HUES64 (cell line): ENCODE results near the gene GRM1.

Experiments
- H3K27ac ChIP-seq: 2 replicates; pipeline ENCODE4 v1.7.0; 2013; ENCODE audit warnings: low read depth, low read length, inconsistent platforms
- H3K27me3 ChIP-seq: 2 replicates; pipeline ENCODE4 v1.6.1; 2013; ENCODE audit warnings: mild to moderate bottlenecking, low read length; ENCODE audit not compliant: insufficient read depth
- H3K36me3 ChIP-seq: 2 replicates; pipeline ENCODE4 v1.6.1; 2013; ENCODE audit warnings: mild to moderate bottlenecking, low read length; ENCODE audit not compliant: insufficient read depth
- H3K4me1 ChIP-seq: 2 replicates; pipeline ENCODE4 v1.6.1; 2013; ENCODE audit warnings: mild to moderate bottlenecking, low read length, moderate library complexity; ENCODE audit not compliant: insufficient read depth
- H3K4me3 ChIP-seq: 2 replicates; pipeline ENCODE4 v1.5.1; 2013; ENCODE audit warnings: mild to moderate bottlenecking, low read length, moderate library complexity
- H3K9ac ChIP-seq: 2 replicates; pipeline ENCODE4 v1.6.1; 2013; ENCODE audit warnings: mild to moderate bottlenecking, low read depth, low read length
- H3K9me3 ChIP-seq: 2 replicates; pipeline ENCODE4 v1.6.1; 2013; ENCODE audit warnings: low read depth, low read length; ENCODE audit not compliant: insufficient read depth
- WGBS: fragments of 150-250, 120-280 bp; methylation state at CpG from one replicate; pipeline ENCODE4 v1.1.7; 2013; ENCODE audit warnings: missing lambda C conversion rate; 5-methylcytosine and 5-hydroxymethylcytosine counted together

Gene GRM1

GRCh38 chr6:146277142-146277541 lies 248.3 kb downstream of the GRM1 start:
- Histone ChIP-seq H3K4me3 (no peak overlapping the region), H3K36me3 (no peaks in the 10 kb centered on the region), H3K27ac (no peak overlapping the region), H3K27me3 (no peaks in the 10 kb centered on the region), H3K9ac (no peak overlapping the region), H3K4me1 (no peaks in the 10 kb centered on the region), H3K9me3 (no peaks in the 10 kb centered on the region)
- WGBS: 69% methylated on average over 2 of the region's 2 CpGs

DNA sequence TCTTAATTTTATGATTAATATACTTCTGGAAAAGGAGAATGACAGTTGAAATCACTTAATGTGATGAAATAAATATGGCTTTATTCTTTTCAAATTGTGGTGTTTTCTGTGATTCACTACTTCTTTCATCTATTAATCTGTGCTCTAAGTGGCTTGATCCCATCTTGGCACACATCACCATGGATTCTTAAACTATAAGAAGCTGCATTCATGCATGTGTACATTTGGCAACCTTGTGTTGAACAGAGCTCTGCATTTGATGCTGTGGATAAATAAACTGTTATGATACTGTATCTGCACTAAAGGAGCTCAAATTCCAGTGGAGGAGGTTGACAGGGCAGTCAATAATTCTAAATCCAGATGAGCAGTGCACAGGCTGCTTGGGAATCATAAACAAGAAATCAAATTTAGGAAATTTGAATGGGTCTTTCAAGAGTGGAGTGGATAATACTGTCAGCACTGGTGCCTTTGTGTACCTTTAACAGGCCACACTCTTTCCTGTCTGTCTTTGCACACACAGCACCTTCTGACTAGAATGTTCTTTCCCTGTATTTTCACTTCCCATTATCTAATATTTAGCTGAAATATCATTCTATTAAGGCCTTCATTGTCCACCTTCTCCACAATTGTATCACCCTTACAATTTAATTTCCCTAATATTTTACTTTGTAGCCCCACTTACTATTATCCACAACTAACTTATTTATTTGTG lies 252.9 kb downstream of the GRM1 start:
- Histone ChIP-seq H3K36me3 (no peaks in the 10 kb centered on the region), H3K9me3 (no peaks in the 10 kb centered on the region)

GRCh38 chr6:146282837-146283236 lies 254.0 kb downstream of the GRM1 start:
- 98% methylated on average over 2 of the region's 2 CpGs for WGBS
- Histone ChIP-seq H3K9me3 (no peaks in the 10 kb centered on the region), H3K4me1 (no peaks in the 10 kb centered on the region), H3K36me3 (no peaks in the 10 kb centered on the region), H3K9ac (no peak overlapping the region), H3K27me3 (no peaks in the 10 kb centered on the region), H3K27ac (no peak overlapping the region), H3K4me3 (no peak overlapping the region)

More for the DNA sequence above, 252.9 kb downstream of the GRM1 start:
- no peak overlapping the region for H3K27ac ChIP-seq
- H3K4me3 ChIP-seq: no peak overlapping the region
- no peaks in the 10 kb centered on the region for H3K27me3 ChIP-seq
- no peak overlapping the region for H3K9ac ChIP-seq
- no peaks in the 10 kb centered on the region for H3K4me1 ChIP-seq

GRCh38 chr6:146284311-146284710 lies 255.4 kb downstream of the GRM1 start:
- WGBS: 92% methylated on average over 2 of the region's 2 CpGs
- no peaks in the 10 kb centered on the region for H3K4me1 ChIP-seq
- H3K9ac ChIP-seq: no peak overlapping the region
- no peaks in the 10 kb centered on the region for H3K36me3 ChIP-seq
- no peak overlapping the region for H3K27ac ChIP-seq
- no peaks in the 10 kb centered on the region for H3K27me3 ChIP-seq
- no peaks in the 10 kb centered on the region for H3K9me3 ChIP-seq
- no peak overlapping the region for H3K4me3 ChIP-seq

GRCh38 chr6:146286961-146287360 lies 258.1 kb downstream of the GRM1 start:
- no peaks in the 10 kb centered on the region for H3K36me3 ChIP-seq
- H3K9ac ChIP-seq: no peak overlapping the region
- WGBS: 93% methylated on average over 2 of the region's 3 CpGs
- H3K9me3 ChIP-seq: no peaks in the 10 kb centered on the region
- no peak overlapping the region for H3K4me3 ChIP-seq
- no peaks in the 10 kb centered on the region for H3K27me3 ChIP-seq
- no peak overlapping the region for H3K27ac ChIP-seq
- no peaks in the 10 kb centered on the region for H3K4me1 ChIP-seq

- Histone ChIP-seq H3K4me3 (no peak overlapping the region), H3K27ac (no peak overlapping the region), H3K4me1 (no peaks in the 10 kb centered on the region), H3K27me3 (no peaks in the 10 kb centered on the region), H3K9me3 (no peaks in the 10 kb centered on the region), H3K36me3 (no peaks in the 10 kb centered on the region), H3K9ac (no peak overlapping the region)
- WGBS: 89% methylated on average over 1 of the region's 1 CpG
Measured at GRCh38 chr6:146287691-146288369, 259.0 kb downstream of the GRM1 start.

- Histone ChIP-seq H3K9me3 (no peaks in the 10 kb centered on the region), H3K27me3 (no peaks in the 10 kb centered on the region), H3K36me3 (no peaks in the 10 kb centered on the region), H3K4me3 (no peak overlapping the region), H3K27ac (no peak overlapping the region), H3K4me1 (no peaks in the 10 kb centered on the region), H3K9ac (no peak overlapping the region)
- 97% methylated on average over 5 of the region's 5 CpGs for WGBS
Measured at GRCh38 chr6:146289816-146290588, 261.1 kb downstream of the GRM1 start.

DNA sequence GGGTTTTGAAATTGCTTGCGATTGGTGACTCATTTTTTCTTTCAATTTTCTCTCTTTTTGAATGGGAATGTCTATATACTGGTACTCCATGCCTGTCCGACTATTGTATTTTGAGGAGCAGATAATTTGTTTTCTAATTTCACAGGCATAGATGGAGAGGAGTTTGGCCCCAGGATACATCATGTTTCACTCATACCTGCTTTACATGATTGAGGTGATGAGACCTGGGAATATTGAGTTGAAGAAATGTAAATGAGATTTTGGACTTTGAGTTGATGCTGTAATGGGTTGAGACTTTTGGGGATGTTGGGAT lies 261.7 kb downstream of the GRM1 start:
- no peaks in the 10 kb centered on the region for H3K4me1 ChIP-seq
- H3K36me3 ChIP-seq: no peaks in the 10 kb centered on the region
- WGBS: 96% methylated on average over 2 of the region's 2 CpGs
- no peak overlapping the region for H3K4me3 ChIP-seq
- no peak overlapping the region for H3K27ac ChIP-seq
- no peak overlapping the region for H3K9ac ChIP-seq
- no peaks in the 10 kb centered on the region for H3K9me3 ChIP-seq
- no peaks in the 10 kb centered on the region for H3K27me3 ChIP-seq

DNA sequence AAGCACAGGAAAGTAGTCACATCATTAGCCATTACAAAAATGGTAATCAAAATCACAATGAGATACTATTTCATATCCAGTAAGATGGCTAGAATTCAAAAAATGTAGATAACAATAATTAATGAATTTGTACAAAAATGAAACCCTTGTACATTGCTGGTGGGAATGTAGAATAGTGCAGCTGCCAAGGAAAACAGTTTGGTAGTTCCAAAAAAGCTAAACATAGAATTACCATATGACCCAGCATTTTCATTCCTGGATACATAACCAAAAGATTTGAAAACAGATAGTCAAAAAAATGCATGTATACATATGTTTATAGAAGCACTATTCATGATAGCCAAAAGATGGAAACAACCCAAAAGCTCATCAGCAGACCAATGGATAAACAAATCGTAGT lies 263.6 kb downstream of the GRM1 start:
- Histone ChIP-seq H3K4me3 (no peak overlapping the region), H3K4me1 (no peaks in the 10 kb centered on the region), H3K27me3 (no peaks in the 10 kb centered on the region), H3K9me3 (no peaks in the 10 kb centered on the region), H3K9ac (no peak overlapping the region), H3K27ac (no peak overlapping the region), H3K36me3 (no peaks in the 10 kb centered on the region)
- 100% methylated on average over 1 of the region's 1 CpG for WGBS

- Histone ChIP-seq H3K9me3 (no peaks in the 10 kb centered on the region), H3K27ac (no peak overlapping the region), H3K4me1 (no peaks in the 10 kb centered on the region), H3K27me3 (no peaks in the 10 kb centered on the region), H3K9ac (no peak overlapping the region), H3K36me3 (no peaks in the 10 kb centered on the region), H3K4me3 (no peak overlapping the region)
- 95% methylated on average over 3 of the region's 4 CpGs for WGBS
Measured at GRCh38 chr6:146295695-146296094, 266.8 kb downstream of the GRM1 start.

DNA sequence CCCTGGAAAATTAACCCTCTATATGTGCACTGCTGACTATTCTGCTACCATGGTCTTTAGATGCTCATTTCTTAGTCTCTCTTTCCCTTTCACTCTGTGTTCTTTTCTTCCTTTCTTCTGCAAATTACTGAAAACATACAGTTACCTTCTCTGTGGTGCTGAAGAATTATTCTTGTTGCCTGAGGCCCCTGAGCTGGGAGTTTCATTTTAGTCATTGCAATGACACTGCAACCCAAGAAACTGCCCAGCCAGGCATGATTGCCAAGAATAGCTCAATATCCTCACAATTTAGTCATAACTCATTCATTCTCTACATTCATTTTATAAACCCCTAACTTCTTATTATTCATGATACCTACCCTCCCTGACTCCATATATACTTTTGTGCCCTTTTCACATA lies 269.0 kb downstream of the GRM1 start:
- Histone ChIP-seq H3K27me3 (no peaks in the 10 kb centered on the region), H3K9ac (no peak overlapping the region), H3K9me3 (no peaks in the 10 kb centered on the region), H3K4me1 (no peaks in the 10 kb centered on the region), H3K4me3 (no peak overlapping the region), H3K27ac (no peak overlapping the region), H3K36me3 (no peaks in the 10 kb centered on the region)
